Activated B cell treated with CpG ODN at 0.5 μM for 24 hours (primary cell): ENCODE measurements around the gene MUC20. TPM values are rescaled to one million over a fixed set of nuclear protein-coding genes. Genes with fewer than 3 reads are reported as not detected.

Experiments
- ATAC-seq: fragments of 200-7000 bp; cut with Tn5 transposase; one replicate; pipeline ENCODE4 v1.10.0; 2021; ENCODE audit warnings: low read depth, mild to moderate bottlenecking, moderate library complexity
- CTCF ChIA-PET: fragments of 350-600 bp; sonication (Branson Sonifier 250); formaldehyde crosslinking; loops from one replicate; lab custom pipeline; 2021; ENCODE audit warnings: antibody characterized with exemption; lab: Charles Lee
- POLR2A ChIA-PET: fragments of 350-600 bp; sonication (Branson Sonifier 250); formaldehyde crosslinking; loops from one replicate; lab custom pipeline; 2021; ENCODE audit warnings: antibody characterized with exemption; lab: Charles Lee
- DNase-seq: peaks from one replicate; pipeline ENCODE4 v3.0.0; 2022
- H3K27ac Mint-ChIP-seq: one replicate; pipeline ENCODE4 v1.8.0; 2020; ENCODE audit warnings: mixed read lengths
- H3K27me3 Mint-ChIP-seq: one replicate; pipeline ENCODE4 v1.8.0; 2021; ENCODE audit warnings: mixed read lengths
- H3K36me3 Mint-ChIP-seq: one replicate; pipeline ENCODE4 v1.8.0; 2021; ENCODE audit warnings: low read depth, mixed read lengths
- H3K4me1 Mint-ChIP-seq: one replicate; pipeline ENCODE4 v1.8.0; 2021; ENCODE audit warnings: mixed read lengths
- H3K4me3 Mint-ChIP-seq: one replicate; pipeline ENCODE4 v1.8.0; 2020; ENCODE audit warnings: mild to moderate bottlenecking, mixed read lengths
- H3K9me3 Mint-ChIP-seq: one replicate; pipeline ENCODE4 v1.8.0; 2020; ENCODE audit warnings: mixed read lengths
- intact Hi-C: fragments of 100-400 bp; cut with micrococcal nuclease; formaldehyde crosslinking; loops from one replicate; pipeline ENCODE4 v1.15.1; 2024
- total RNA-seq: library from RNA; stranded (reverse); gene quantifications from 2 replicates; pipeline ENCODE4 v1.2.3, GENCODE V29; 2022
- TF ChIP-seq, protein P1 (sequence below): fragments of 200-600 bp; IDR thresholded peaks from one replicate; pipeline ENCODE4 v1.8.0; 2022; ENCODE audit warnings: antibody characterized with exemption, mild to moderate bottlenecking

MUC20 gene
- total RNA-seq, 1 donor from 2014 or later, result 4.1 TPM

DNA sequence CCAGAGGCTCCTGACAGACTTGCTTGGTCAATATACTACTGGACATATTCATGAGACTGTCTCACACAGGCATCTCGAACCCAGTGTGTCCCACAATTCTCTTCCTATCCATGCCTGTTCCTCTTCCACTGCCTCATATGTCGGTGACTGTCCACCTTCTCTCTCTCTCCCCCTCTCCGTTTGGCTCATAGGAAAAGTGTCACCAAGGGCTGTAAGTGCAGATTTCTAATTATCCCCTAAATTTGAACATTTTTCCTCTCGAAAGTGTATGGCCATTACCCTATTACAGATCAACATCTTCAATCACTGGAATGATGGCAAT, 22.5 kb upstream of the MUC20 start:
- H3K36me3 Mint-ChIP-seq, result peaks cover 38% of the 10 kb centered on the region
- peaks cover 6% of the 10 kb centered on the region for H3K4me1 Mint-ChIP-seq
- ChIA-PET CTCF (no interaction called here), POLR2A (no interaction called here)
- no peaks in the 10 kb centered on the region for H3K9me3 Mint-ChIP-seq
- H3K27me3 Mint-ChIP-seq, result no peaks in the 10 kb centered on the region
- no peak overlapping the region for H3K4me3 Mint-ChIP-seq
- intact Hi-C loops, result no loop called here
- no peak for DNase-seq
- no peak for ATAC-seq
- TF ChIP-seq, protein P1, sequence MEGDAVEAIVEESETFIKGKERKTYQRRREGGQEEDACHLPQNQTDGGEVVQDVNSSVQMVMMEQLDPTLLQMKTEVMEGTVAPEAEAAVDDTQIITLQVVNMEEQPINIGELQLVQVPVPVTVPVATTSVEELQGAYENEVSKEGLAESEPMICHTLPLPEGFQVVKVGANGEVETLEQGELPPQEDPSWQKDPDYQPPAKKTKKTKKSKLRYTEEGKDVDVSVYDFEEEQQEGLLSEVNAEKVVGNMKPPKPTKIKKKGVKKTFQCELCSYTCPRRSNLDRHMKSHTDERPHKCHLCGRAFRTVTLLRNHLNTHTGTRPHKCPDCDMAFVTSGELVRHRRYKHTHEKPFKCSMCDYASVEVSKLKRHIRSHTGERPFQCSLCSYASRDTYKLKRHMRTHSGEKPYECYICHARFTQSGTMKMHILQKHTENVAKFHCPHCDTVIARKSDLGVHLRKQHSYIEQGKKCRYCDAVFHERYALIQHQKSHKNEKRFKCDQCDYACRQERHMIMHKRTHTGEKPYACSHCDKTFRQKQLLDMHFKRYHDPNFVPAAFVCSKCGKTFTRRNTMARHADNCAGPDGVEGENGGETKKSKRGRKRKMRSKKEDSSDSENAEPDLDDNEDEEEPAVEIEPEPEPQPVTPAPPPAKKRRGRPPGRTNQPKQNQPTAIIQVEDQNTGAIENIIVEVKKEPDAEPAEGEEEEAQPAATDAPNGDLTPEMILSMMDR, result no peak
- H3K27ac Mint-ChIP-seq, result no peak overlapping the region

DNA sequence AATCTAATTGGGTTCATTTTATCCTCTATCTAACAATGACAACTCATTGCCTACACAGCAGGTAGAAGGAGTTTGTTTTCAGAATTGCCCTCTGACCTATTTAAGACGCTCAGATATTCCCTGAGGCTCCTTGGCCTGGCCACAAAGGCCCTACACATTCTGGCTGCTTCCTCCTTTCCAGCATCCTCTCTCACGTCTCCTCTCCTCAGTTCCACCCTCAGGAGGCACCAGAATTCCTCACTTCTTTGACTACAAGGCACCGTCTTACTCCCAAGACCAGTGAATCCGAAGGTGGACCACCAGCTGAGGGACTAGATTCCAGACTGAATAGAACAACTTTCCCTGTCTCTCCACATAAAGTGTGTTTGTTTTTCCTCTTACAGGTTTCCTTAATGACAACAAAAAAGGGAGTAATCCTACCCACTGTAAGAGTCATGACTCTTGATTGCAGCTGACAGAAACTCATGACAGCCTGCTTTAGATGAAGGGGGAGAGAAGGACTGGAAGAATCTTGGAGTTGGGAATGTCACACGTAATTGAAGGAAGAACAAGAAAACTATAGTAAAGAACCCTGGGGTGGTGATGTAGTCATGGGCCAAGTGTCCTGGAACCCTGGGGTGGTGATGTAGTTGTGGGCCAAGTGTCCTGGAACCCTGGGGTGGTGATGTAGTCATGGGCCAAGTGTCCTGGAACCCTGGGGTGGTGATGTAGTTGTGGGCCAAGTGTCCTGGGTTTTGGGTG, 22.0 kb upstream of the MUC20 start:
- no peak for ATAC-seq
- Mint-ChIP-seq H3K36me3 (peaks cover 33% of the 10 kb centered on the region), H3K27me3 (no peaks in the 10 kb centered on the region), H3K4me3 (no peak overlapping the region), H3K27ac (no peak overlapping the region), H3K9me3 (no peaks in the 10 kb centered on the region), H3K4me1 (peaks cover 6% of the 10 kb centered on the region)
- CTCF ChIA-PET, result no interaction called here
- intact Hi-C loops, result no loop called here
- no peak for DNase-seq
- TF ChIP-seq, protein P1, result no peak
- POLR2A ChIA-PET, result interaction anchor here (0.6 to 0.8 kb wide), 2 partner anchors 22 to 56 kb away, joined by 3 read pairs; no protein-coding TSS in a partner anchor

DNA sequence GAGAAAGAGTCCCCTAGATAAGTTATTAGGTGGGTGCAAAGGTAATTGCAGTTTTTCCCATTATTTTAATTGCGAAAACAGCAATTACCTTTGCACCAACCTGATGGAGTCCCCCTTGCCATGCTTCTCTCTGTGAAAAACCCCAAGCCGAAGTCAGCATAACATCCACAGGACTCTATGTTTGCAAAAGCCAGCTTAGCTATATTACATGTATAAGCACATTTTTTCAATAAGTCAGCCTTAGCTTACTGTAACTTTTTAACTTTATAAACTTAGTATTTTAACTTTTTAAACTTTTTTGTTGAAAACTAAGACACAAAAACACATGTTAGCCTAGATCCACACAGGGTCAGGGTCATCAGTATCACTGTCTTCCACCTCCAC, 21.4 kb upstream of the MUC20 start:
- no peak for ATAC-seq
- no peak overlapping the region for H3K4me3 Mint-ChIP-seq
- TF ChIP-seq, protein P1, result no peak
- intact Hi-C loops, result no loop called here
- no peak overlapping the region for H3K27ac Mint-ChIP-seq
- no peaks in the 10 kb centered on the region for H3K9me3 Mint-ChIP-seq
- CTCF ChIA-PET, result no interaction called here
- H3K36me3 Mint-ChIP-seq, result peaks cover 29% of the 10 kb centered on the region
- POLR2A ChIA-PET, result interaction anchor here (0.6 to 0.8 kb wide), 2 partner anchors 21 to 56 kb away, joined by 3 read pairs; no protein-coding TSS in a partner anchor
- no peaks in the 10 kb centered on the region for H3K27me3 Mint-ChIP-seq
- H3K4me1 Mint-ChIP-seq, result peaks cover 6% of the 10 kb centered on the region
- DNase-seq, result no peak

DNA sequence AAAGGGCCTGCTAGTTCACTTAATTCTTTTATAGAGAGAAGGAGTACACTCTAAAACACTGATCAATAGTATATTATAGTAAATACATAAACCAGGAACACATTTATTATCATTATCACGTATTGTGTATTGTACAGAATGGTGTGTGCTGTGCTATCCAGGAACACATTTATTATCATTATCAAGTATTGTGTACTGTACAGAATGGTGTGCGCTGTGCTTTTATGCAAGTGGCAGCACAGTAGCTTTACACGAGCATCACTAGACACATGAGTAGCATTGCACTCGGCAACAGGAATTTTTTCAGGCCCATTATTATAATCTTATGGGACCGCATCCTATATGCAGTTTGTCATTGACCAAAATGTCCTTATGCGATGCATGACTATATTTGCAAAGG, 20.9 kb upstream of the MUC20 start:
- H3K4me3 Mint-ChIP-seq, result no peak overlapping the region
- H3K9me3 Mint-ChIP-seq, result no peaks in the 10 kb centered on the region
- H3K4me1 Mint-ChIP-seq, result peaks cover 6% of the 10 kb centered on the region
- ATAC-seq, result no peak
- peaks cover 29% of the 10 kb centered on the region for H3K36me3 Mint-ChIP-seq
- DNase-seq, result no peak
- ChIA-PET CTCF (no interaction called here), POLR2A (interaction anchor here (0.8 kb wide), 1 partner anchor 21 kb away, joined by 3 read pairs; no protein-coding TSS in a partner anchor)
- TF ChIP-seq, protein P1, result no peak
- H3K27me3 Mint-ChIP-seq, result no peaks in the 10 kb centered on the region
- H3K27ac Mint-ChIP-seq, result no peak overlapping the region
- intact Hi-C loops, result no loop called here

DNA sequence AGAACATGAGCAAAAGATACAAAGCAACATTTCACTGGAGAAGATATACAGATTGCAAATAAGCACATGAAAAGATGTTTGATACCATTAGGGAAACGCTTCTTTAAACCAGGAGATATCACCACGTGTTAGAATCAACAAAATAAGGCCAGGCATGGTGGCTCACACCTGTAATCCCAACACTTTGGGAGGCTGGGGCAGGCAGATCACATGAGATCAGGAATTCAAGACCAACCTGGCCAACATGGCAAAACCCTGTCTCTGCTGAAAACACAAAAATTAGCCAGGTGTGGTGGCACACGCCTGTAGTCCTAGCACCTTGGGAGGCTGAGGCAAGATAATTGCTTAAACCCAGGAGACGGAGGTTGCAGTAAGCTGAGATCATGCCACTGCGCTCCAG, 20.5 kb upstream of the MUC20 start:
- intact Hi-C loops, result no loop called here
- Mint-ChIP-seq H3K4me1 (peaks cover 6% of the 10 kb centered on the region), H3K36me3 (peaks cover 27% of the 10 kb centered on the region), H3K27me3 (no peaks in the 10 kb centered on the region), H3K9me3 (no peaks in the 10 kb centered on the region), H3K27ac (no peak overlapping the region), H3K4me3 (no peak overlapping the region)
- CTCF ChIA-PET, result no interaction called here
- no peak for ATAC-seq
- TF ChIP-seq, protein P1, result no peak
- POLR2A ChIA-PET, result interaction anchor here (0.7 kb wide), 1 partner anchor 429 kb away, joined by 4 read pairs; the partner anchor contains the start of gene XXYLT1
- DNase-seq, result no peak
